Activated CD4-positive, alpha-beta T cell treated with anti-CD3 and anti-CD28 coated beads, Interleukin-2, amount 10 ng/mL, durations not matched to agents 7 days and 5 days (primary cell): ENCODE results near the gene SMO. TPM values are rescaled to one million over a fixed set of nuclear protein-coding genes. Genes with fewer than 3 reads are reported as not detected.

Experiments used
- CTCF ChIA-PET: fragments of 350-600 bp; sonication (Branson Sonifier 250); formaldehyde crosslinking; loops from one replicate; lab custom pipeline; 2021; ENCODE audit warnings: antibody characterized with exemption; lab: Charles Lee
- POLR2A ChIA-PET: fragments of 350-600 bp; sonication (Branson Sonifier 250); formaldehyde crosslinking; loops from one replicate; lab custom pipeline; 2021; ENCODE audit warnings: antibody characterized with exemption; lab: Charles Lee
- DNase-seq: peaks from one replicate; pipeline ENCODE4 v3.0.0-alpha.2; 2020
- H3K27ac Mint-ChIP-seq: one replicate; pipeline ENCODE4 v1.8.0; 2021; ENCODE audit warnings: mild to moderate bottlenecking, moderate library complexity, mixed read lengths
- H3K27me3 Mint-ChIP-seq: one replicate; pipeline ENCODE4 v1.8.0; 2021; ENCODE audit warnings: mixed read lengths
- H3K36me3 Mint-ChIP-seq: one replicate; pipeline ENCODE4 v1.8.0; 2021; ENCODE audit warnings: low read depth, mixed read lengths
- H3K4me1 Mint-ChIP-seq: one replicate; pipeline ENCODE4 v1.8.0; 2021; ENCODE audit warnings: mixed read lengths
- H3K4me3 Mint-ChIP-seq: one replicate; pipeline ENCODE4 v1.8.0; 2021; ENCODE audit warnings: mild to moderate bottlenecking, moderate library complexity, mixed read lengths
- H3K9me3 Mint-ChIP-seq: one replicate; pipeline ENCODE4 v1.8.0; 2021; ENCODE audit warnings: mixed read lengths
- total RNA-seq, 2 experiments: library from RNA; stranded (reverse); gene quantifications; one replicate each; pipeline ENCODE4 v1.2.3, GENCODE V29; 2021

SMO gene
- total RNA-seq, result not detected

GRCh38 chr7:129188372-129188891 is at the start of gene SMO:
Gene SMO (plus strand): TSS chr7:129188633. CDS start chr7:129189152, 519 bp downstream.
- Mint-ChIP-seq H3K9me3 (no peaks in the 10 kb centered on the region), H3K36me3 (no peaks in the 10 kb centered on the region), H3K4me3 (peak within 1 kb of the TSS; percentile 35), H3K27ac (no peak within 1 kb of the TSS), H3K27me3 (peaks cover 55% of the 10 kb centered on the region), H3K4me1 (peaks cover 4% of the 10 kb centered on the region)
- ChIA-PET POLR2A (no interaction called here), CTCF (no interaction called here)
- no peak for DNase-seq

GRCh38 chr7:129143724-129144094 is 44.7 kb upstream of the SMO start:
- no peaks in the 10 kb centered on the region for H3K9me3 Mint-ChIP-seq
- H3K27ac Mint-ChIP-seq, result no peak overlapping the region
- peaks cover 16% of the 10 kb centered on the region for H3K4me1 Mint-ChIP-seq
- ChIA-PET CTCF (no interaction called here), POLR2A (no interaction called here)
- H3K27me3 Mint-ChIP-seq, result peaks cover 25% of the 10 kb centered on the region
- no peak for DNase-seq
- peak overlapping the region; percentile 84 for H3K4me3 Mint-ChIP-seq
- no peaks in the 10 kb centered on the region for H3K36me3 Mint-ChIP-seq

- POLR2A ChIA-PET, result no interaction called here
- H3K4me1 Mint-ChIP-seq, result peaks cover 16% of the 10 kb centered on the region
- H3K36me3 Mint-ChIP-seq, result no peaks in the 10 kb centered on the region
- no peak within 1 kb of the TSS for H3K27ac Mint-ChIP-seq
- peak within 1 kb of the TSS; percentile 84 for H3K4me3 Mint-ChIP-seq
- DNase-seq, result peak; percentile 70
- H3K27me3 Mint-ChIP-seq, result peaks cover 25% of the 10 kb centered on the region
- CTCF ChIA-PET, result no interaction called here
- no peaks in the 10 kb centered on the region for H3K9me3 Mint-ChIP-seq
Measured at GRCh38 chr7:129144095-129144833, 44.2 kb upstream of the SMO start, which contains the start of gene TSPAN33. Gene TSPAN33 (plus strand): TSS chr7:129144707. CDS start chr7:129144981, 274 bp downstream.

GRCh38 chr7:129144834-129145668 is 43.4 kb upstream of the SMO start:
- Mint-ChIP-seq H3K4me3 (peak overlapping the region; percentile 71), H3K4me1 (peaks cover 16% of the 10 kb centered on the region), H3K9me3 (no peaks in the 10 kb centered on the region), H3K27me3 (peaks cover 25% of the 10 kb centered on the region), H3K36me3 (no peaks in the 10 kb centered on the region), H3K27ac (no peak overlapping the region)
- peak; percentile 22 for DNase-seq
- CTCF ChIA-PET, result interaction anchor here (1.1 kb wide), 1 partner anchor 19 kb away, joined by 5 read pairs; no protein-coding TSS in a partner anchor
- POLR2A ChIA-PET, result no interaction called here

GRCh38 chr7:129146237-129146979 is 42.0 kb upstream of the SMO start:
- Mint-ChIP-seq H3K9me3 (no peaks in the 10 kb centered on the region), H3K27me3 (peaks cover 25% of the 10 kb centered on the region), H3K27ac (no peak overlapping the region), H3K36me3 (no peaks in the 10 kb centered on the region), H3K4me3 (peak overlapping the region; percentile 71), H3K4me1 (peaks cover 16% of the 10 kb centered on the region)
- POLR2A ChIA-PET, result interaction anchor here (0.6 kb wide), 1 partner anchor 23 kb away, joined by 3 read pairs; no protein-coding TSS in a partner anchor
- DNase-seq, result no peak
- CTCF ChIA-PET, result interaction anchor here (1.1 kb wide), 3 partner anchors 12 to 196 kb away, joined by 4 to 5 read pairs (median 4); no protein-coding TSS in a partner anchor

GRCh38 chr7:129147731-129148130 is 40.7 kb upstream of the SMO start:
- ChIA-PET POLR2A (no interaction called here), CTCF (interaction anchor here (0.5 kb wide), 1 partner anchor 16 kb away, joined by 3 read pairs; no protein-coding TSS in a partner anchor)
- no peak overlapping the region for H3K27ac Mint-ChIP-seq
- H3K4me3 Mint-ChIP-seq, result no peak overlapping the region
- no peaks in the 10 kb centered on the region for H3K36me3 Mint-ChIP-seq
- H3K4me1 Mint-ChIP-seq, result peaks cover 16% of the 10 kb centered on the region
- no peak for DNase-seq
- peaks cover 20% of the 10 kb centered on the region for H3K27me3 Mint-ChIP-seq
- no peaks in the 10 kb centered on the region for H3K9me3 Mint-ChIP-seq

GRCh38 chr7:129149511-129149910 is 38.9 kb upstream of the SMO start:
- no peak for DNase-seq
- CTCF ChIA-PET, result interaction anchor here (2.8 kb wide), 1 partner anchor 14 kb away, joined by 8 read pairs; no protein-coding TSS in a partner anchor
- no peaks in the 10 kb centered on the region for H3K9me3 Mint-ChIP-seq
- peaks cover 7% of the 10 kb centered on the region for H3K4me1 Mint-ChIP-seq
- H3K36me3 Mint-ChIP-seq, result no peaks in the 10 kb centered on the region
- peaks cover 4% of the 10 kb centered on the region for H3K27me3 Mint-ChIP-seq
- H3K27ac Mint-ChIP-seq, result no peak overlapping the region
- POLR2A ChIA-PET, result no interaction called here
- H3K4me3 Mint-ChIP-seq, result no peak overlapping the region

GRCh38 chr7:129150199-129150996 is 38.0 kb upstream of the SMO start:
- no peaks in the 10 kb centered on the region for H3K36me3 Mint-ChIP-seq
- no peak for DNase-seq
- no peak overlapping the region for H3K27ac Mint-ChIP-seq
- peaks cover 4% of the 10 kb centered on the region for H3K4me1 Mint-ChIP-seq
- no peak overlapping the region for H3K4me3 Mint-ChIP-seq
- POLR2A ChIA-PET, result no interaction called here
- CTCF ChIA-PET, result interaction anchor here (1.1 to 2.8 kb wide), 4 partner anchors 9 to 85 kb away, joined by 3 to 8 read pairs (median 4); no protein-coding TSS in a partner anchor
- H3K27me3 Mint-ChIP-seq, result peaks cover 4% of the 10 kb centered on the region
- H3K9me3 Mint-ChIP-seq, result no peaks in the 10 kb centered on the region

- Mint-ChIP-seq H3K9me3 (no peaks in the 10 kb centered on the region), H3K36me3 (no peaks in the 10 kb centered on the region), H3K4me1 (no peaks in the 10 kb centered on the region), H3K4me3 (no peak overlapping the region), H3K27me3 (no peaks in the 10 kb centered on the region), H3K27ac (no peak overlapping the region)
- no peak for DNase-seq
- CTCF ChIA-PET, result interaction anchor here (1.0 to 1.4 kb wide), 2 partner anchors 11 to 61 kb away, joined by 3 to 4 read pairs; no protein-coding TSS in a partner anchor
- POLR2A ChIA-PET, result no interaction called here
Measured at GRCh38 chr7:129157651-129158050, 30.8 kb upstream of the SMO start.

- no peak overlapping the region for H3K27ac Mint-ChIP-seq
- CTCF ChIA-PET, result interaction anchor here (0.9 to 1.0 kb wide), 2 partner anchors 9 to 68 kb away, joined by 3 to 4 read pairs; no protein-coding TSS in a partner anchor
Measured at GRCh38 chr7:129159539-129159938, 28.9 kb upstream of the SMO start.

GRCh38 chr7:129160161-129160905 is 28.1 kb upstream of the SMO start:
- Mint-ChIP-seq H3K4me3 (no peak overlapping the region), H3K27ac (no peak overlapping the region), H3K27me3 (no peaks in the 10 kb centered on the region), H3K36me3 (no peaks in the 10 kb centered on the region), H3K4me1 (no peaks in the 10 kb centered on the region), H3K9me3 (no peaks in the 10 kb centered on the region)
- POLR2A ChIA-PET, result no interaction called here
- CTCF ChIA-PET, result interaction anchor here (0.7 to 1.0 kb wide), 3 partner anchors 10 to 208 kb away, joined by 3 to 4 read pairs (median 3); no protein-coding TSS in a partner anchor
- no peak for DNase-seq

More at GRCh38 chr7:129159539-129159938, 28.9 kb upstream of the SMO start:
- Mint-ChIP-seq H3K36me3 (no peaks in the 10 kb centered on the region), H3K9me3 (no peaks in the 10 kb centered on the region), H3K27me3 (no peaks in the 10 kb centered on the region), H3K4me3 (no peak overlapping the region), H3K4me1 (no peaks in the 10 kb centered on the region)
- no peak for DNase-seq
- POLR2A ChIA-PET, result no interaction called here
